Measurements from ENCODE around the gene DACT2. TPM values are rescaled to one million over a fixed set of nuclear protein-coding genes. Genes with fewer than 3 reads are reported as not detected.

DACT2 gene
- total RNA-seq, 1 experiment from 2014 or later = not detected

- ChIA-PET POLR2A (no interaction called here), RAD21 (ENCODE audit: low non-redundant PET in 1 of 2, low total read pairs in 2 of 2, uncharacterized antibody in 2 of 2, unreplicated experiment in 2 of 2) (no interaction called here), CTCF (no interaction called here)
- DNase-seq (ENCODE audit: low read depth, low spot score) (no peak), ATAC-seq (no peak)
- H3K9me3 ChIP-seq (ENCODE audit: control insufficient read depth in 1 of 2, insufficient read depth in 1 of 2, low read depth in 1 of 2, low read length in 2 of 2) = no peaks in the 10 kb centered on the region
- no peak overlapping the region for H3K27ac ChIP-seq (ENCODE audit: low read depth, low read length)
- no peaks in the 10 kb centered on the region for H3K36me3 ChIP-seq (ENCODE audit: control insufficient read depth in 1 of 2, insufficient read depth in 2 of 2, low read length in 2 of 2)
- no peak overlapping the region for H2AFZ ChIP-seq (ENCODE audit: low read depth, low read length, poor library complexity, severe bottlenecking)
- no peaks in the 10 kb centered on the region for H3K4me1 ChIP-seq (ENCODE audit: control insufficient read depth in 1 of 2, insufficient read depth in 2 of 2, low read length in 2 of 2)
- H4K20me1 ChIP-seq (ENCODE audit: insufficient read depth) = no peaks in the 10 kb centered on the region
- no TSS peak for BruUV-seq (replicated peaks)
- H3K4me2 ChIP-seq (ENCODE audit: low read length) = no peak overlapping the region
- no peak overlapping the region for H3K4me3 ChIP-seq (replicated peaks in 1 of 2; ENCODE audit: low read depth in 1 of 2, low read length in 2 of 2)
- peaks cover 33% of the 10 kb centered on the region for H3K27me3 ChIP-seq (ENCODE audit: insufficient read depth, low read length)
- intact Hi-C loops (cut with micrococcal nuclease) = no loop called here
- no peaks in the 10 kb centered on the region for H3K79me2 ChIP-seq (ENCODE audit: insufficient read depth, low read length)
- TF ChIP-seq EZH2 (IDR thresholded peaks at IDR 0.05) = no peak
- TF ChIP-seq ELF1 (IDR thresholded peaks at IDR 0.05; ENCODE audit: borderline replicate concordance, low read depth) = no peak
- TF ChIP-seq FOSL1 (IDR thresholded peaks at IDR 0.05; ENCODE audit: low read depth) = no peak
- TF ChIP-seq CEBPB (IDR thresholded peaks at IDR 0.05; ENCODE audit: low read depth) = no peak
- no peak overlapping the region for H3K9ac ChIP-seq (ENCODE audit: low read length)
- no peaks in the 10 kb centered on the region for H3K9me2 ChIP-seq (ENCODE audit: insufficient read depth)
These were observed 25.7 kb downstream of the DACT2 start for GRCh38 chr6:168293636-168294530.

GRCh38 chr6:168292826-168293225 is 26.8 kb downstream of the DACT2 start:
- H3K36me3 ChIP-seq (ENCODE audit: control insufficient read depth in 1 of 2, insufficient read depth in 2 of 2, low read length in 2 of 2) = no peaks in the 10 kb centered on the region
- no peaks in the 10 kb centered on the region for H4K20me1 ChIP-seq (ENCODE audit: insufficient read depth)
- no peaks in the 10 kb centered on the region for H3K79me2 ChIP-seq (ENCODE audit: insufficient read depth, low read length)
- no peak overlapping the region for H3K4me2 ChIP-seq (ENCODE audit: low read length)
- no peak overlapping the region for H3K9ac ChIP-seq (ENCODE audit: low read length)
- no peaks in the 10 kb centered on the region for H3K9me3 ChIP-seq (ENCODE audit: control insufficient read depth in 1 of 2, insufficient read depth in 1 of 2, low read depth in 1 of 2, low read length in 2 of 2)
- intact Hi-C loops (cut with micrococcal nuclease) = no loop called here
- H3K4me1 ChIP-seq (ENCODE audit: control insufficient read depth in 1 of 2, insufficient read depth in 2 of 2, low read length in 2 of 2) = no peaks in the 10 kb centered on the region
- CTCF ChIA-PET = no interaction called here
- no peaks in the 10 kb centered on the region for H3K9me2 ChIP-seq (ENCODE audit: insufficient read depth)
- H3K27me3 ChIP-seq (ENCODE audit: insufficient read depth, low read length) = peaks cover 30% of the 10 kb centered on the region; the same call in 1 of the 2 replicates
- no peak for ATAC-seq
- H3K27ac ChIP-seq (ENCODE audit: low read depth, low read length) = no peak overlapping the region
- TF ChIP-seq EGR1 (IDR thresholded peaks at IDR 0.05; ENCODE audit: low read depth) (no peak), POLR2AphosphoS5 (IDR thresholded peaks at IDR 0.05; ENCODE audit: low read depth, low read length) (no peak)
- no peak overlapping the region for H3K4me3 ChIP-seq (replicated peaks in 1 of 2; ENCODE audit: low read depth in 1 of 2, low read length in 2 of 2)
- RAD21 ChIA-PET (ENCODE audit: low non-redundant PET in 1 of 2, low total read pairs in 2 of 2, uncharacterized antibody in 2 of 2, unreplicated experiment in 2 of 2) = no interaction called here
- H2AFZ ChIP-seq (ENCODE audit: low read depth, low read length, poor library complexity, severe bottlenecking) = no peak overlapping the region
- DNase-seq (ENCODE audit: low read depth, low spot score) = no peak
- POLR2A ChIA-PET = no interaction called here
- no TSS peak for BruUV-seq (replicated peaks)

Data from HCT116 (cell line).